Stimulated activated CD8-positive, alpha-beta memory T cell treated with anti-CD3 and anti-CD28 coated beads, Interleukin-7, amount 100 ng/mL, for 24 hours (primary cell): ENCODE results near the gene ZNF672.
A peak's percentile ranks its signal among the peaks of the same experiment; 100 is the strongest.
"Not testable (repeated sequence)": the region's sequence is repeated elsewhere in the genome, so short reads cannot be mapped to it uniquely, and the experiment has no call there.

Experiments
- DNase-seq: peaks from one replicate; pipeline ENCODE4 v3.0.0-alpha.2; 2020; ENCODE audit warnings: low read depth

Gene ZNF672

DNA sequence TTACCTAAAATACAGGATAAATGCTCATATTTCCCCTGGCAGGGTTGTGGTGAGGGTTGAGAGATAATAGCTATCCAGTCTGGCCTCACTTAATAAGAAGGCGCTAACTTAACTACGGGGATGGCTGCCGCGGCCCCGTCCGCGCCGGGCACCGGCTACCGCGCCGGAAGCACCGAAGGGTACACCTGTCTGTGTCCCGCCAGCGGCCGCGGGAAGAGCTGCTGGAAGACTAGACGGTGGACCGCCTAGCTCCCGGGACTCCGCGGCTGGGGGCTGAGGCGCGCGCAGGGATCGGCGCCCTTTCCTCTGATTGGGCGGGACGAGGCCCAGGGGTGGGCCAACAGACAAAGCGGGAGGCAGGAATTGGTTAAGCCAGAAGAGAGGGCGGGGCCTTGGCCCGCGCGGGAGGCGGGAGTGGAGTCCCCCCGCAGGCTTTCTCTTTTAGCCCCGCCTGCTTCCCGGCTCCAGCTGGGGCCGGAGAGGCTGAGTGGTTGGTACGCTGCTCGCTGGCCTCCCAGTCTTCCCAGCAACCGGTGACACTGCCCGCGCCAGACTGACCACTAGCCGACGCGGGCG lies at the start of gene ZNF672:
Gene ZNF672 (plus strand): TSS at position 444 of the 576 bp plus-strand sequence. CDS start 9,051 bp downstream, outside the sequence.
- peak; percentile 85 for DNase-seq

DNA sequence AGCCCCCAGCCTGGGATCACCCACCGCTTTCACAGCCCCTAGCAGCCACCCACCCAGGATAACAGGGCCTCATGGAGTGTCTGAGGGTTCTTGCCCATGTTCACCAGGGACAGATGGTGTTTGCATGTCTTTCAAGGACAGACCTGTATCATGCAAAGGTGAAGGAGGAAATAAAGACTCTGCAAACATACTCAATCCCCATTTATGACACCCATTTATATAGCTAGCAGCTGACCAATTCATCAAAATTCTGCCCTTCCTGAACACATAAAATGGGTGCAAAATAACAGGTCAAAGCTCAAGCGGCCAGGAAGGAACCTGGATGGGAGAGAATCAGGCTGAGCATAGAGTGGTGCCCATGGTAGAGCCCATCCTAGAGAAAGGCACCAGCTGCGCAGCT lies 49.7 kb upstream of the ZNF672 start:
- DNase-seq: no peak

DNA sequence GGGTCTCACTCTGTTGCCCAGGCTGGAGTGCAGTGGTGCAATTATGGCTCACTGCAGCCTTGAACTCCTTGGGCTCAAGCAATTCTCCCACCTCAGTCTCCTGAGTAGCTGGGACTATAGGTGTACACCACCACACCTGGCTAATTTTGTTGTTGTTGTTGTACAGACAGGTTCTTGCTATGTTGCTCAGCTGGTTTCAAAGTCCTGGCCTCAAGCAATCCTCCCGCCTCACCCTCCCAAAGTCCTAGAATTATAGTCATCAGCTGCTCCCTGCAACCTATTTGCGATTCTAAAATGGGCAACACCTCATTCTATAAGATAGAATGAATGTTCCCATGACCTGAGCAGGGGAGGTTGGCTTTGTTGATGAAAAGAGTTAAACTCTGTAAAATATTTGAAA lies 48.7 kb upstream of the ZNF672 start:
- DNase-seq: not testable (repeated sequence)

DNA sequence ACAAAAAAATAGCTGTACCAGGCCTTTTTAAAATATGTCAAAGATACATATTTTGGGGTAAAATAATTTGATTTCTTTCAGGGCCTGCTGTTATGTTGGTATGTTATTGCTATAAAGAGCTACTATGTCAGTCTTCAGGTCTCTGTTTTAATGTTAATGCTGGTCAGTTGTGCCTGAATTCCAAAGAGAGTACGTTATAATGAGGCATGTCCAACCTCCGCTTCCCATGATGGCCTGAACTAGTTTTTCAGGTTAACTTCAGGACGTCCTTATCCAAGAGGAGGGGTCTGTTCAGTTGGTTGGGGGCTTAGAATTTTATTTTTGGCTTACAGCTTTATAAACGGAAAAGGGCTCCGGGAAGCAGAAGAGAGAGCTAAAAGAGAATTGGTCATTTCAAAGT lies 47.6 kb upstream of the ZNF672 start:
- no peak for DNase-seq

DNA sequence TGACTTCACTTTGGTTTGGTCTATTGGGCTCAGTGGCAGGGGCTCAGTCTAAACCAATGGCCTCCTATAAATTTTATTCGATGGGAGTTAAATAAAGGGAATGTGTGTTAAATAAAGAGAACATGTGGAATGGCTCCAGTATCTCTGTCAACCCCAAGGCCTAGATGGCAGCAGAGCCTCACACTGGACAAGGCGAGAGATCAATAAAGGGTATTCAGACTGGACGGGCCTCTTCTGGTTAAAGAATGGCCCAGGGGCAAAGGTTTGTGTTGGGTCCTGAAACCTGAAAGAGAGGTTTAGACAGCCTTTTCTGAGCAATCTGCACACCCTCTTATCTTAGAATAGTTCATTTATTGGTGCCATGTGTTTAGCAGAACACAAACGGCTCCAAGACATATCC lies 47.0 kb upstream of the ZNF672 start:
- DNase-seq: no peak

DNA sequence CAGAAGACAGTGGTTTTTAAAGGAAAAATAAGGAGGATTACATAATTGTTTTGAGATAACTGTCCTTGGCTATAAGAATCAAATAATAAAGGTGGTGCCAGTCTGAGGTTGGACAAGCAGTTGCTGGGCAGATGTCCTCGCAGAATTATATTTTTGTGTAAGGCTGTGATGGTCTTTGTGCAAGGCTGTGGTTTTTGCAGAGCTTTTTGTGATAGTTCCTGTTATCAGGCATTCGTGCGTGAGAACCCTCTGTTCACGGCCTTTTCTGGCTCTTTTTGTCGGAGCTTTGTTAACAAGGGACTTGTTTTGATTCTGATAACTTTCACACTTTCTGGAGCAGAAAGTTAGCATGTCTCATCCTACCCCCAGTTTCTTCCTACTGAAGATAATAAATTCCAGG lies 45.7 kb upstream of the ZNF672 start:
- no peak for DNase-seq

DNA sequence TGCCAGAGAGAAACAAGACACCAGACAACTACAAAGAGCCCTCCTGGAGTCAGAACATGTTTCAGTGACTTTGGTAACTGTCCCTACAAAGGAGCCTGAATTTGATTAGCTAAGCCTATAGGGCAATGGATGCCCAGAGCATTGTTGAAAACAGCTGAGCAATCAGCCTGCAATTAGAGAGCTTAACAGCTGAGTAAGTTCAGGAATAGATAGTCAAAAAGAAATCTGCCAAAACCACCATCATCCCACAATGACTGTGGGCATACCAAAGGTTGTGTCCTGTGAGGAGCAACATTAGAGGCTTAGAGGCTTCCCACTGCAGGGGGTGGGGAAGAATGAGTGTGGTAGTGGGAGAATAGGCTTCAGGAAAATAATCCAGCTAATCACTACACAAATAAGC lies 44.4 kb upstream of the ZNF672 start:
- DNase-seq: no peak

DNA sequence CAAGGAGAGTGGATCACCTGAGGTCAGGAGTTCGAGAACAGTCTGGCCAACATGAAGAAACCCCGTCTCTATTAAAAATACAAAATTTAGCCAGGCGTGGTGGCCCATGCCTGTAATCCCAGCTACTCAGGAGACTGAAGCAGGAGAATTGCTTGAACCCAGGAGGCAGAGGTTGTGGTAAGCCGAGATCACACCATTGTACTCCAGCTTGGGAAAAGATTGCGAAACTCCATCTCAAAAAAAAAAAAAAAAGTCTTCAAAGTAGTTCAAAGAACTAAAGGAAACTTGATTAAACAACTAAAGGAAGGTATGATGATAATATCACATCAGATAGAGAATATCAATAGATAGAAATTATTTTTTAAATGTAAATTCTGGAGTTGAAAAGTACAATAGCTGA lies 43.4 kb upstream of the ZNF672 start:
- not testable (repeated sequence) for DNase-seq

DNA sequence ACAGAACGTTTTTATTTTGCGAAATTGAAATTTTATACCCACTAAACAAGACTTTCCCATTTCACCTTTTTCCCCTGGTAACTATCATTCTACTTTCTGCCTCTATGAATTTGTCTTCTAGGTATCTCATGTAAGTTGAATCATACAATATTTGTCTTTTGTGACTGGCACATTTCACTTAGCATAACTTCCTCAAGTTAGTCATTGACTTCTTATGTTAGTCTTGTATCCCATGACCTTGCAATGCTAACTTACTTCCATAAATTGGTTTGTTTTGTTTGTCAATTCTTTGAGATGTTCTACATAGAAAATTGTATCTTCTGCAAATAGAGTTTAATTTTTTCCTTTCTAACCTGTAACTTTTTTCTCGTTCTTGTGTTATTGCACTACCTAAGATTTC lies 39.2 kb upstream of the ZNF672 start:
- no peak for DNase-seq

DNA sequence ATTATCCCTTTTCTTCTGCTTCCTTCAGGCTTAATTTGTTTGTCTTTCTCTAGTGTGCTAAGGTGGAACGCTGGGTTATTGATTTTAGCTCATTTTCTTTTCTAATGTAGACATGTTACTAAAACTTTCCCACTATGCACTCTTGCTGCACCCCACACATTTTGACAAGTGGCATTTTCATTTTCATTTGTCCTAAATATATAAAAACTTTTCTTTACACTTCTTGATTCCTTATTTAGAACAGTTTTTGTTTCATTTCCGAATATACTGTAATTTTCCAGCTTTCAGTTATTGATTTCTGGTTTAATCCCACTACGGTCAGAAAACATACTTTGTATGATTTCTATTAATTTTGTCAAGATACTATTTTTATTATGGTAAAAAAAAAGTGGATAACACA lies 37.6 kb upstream of the ZNF672 start:
- no peak for DNase-seq

DNA sequence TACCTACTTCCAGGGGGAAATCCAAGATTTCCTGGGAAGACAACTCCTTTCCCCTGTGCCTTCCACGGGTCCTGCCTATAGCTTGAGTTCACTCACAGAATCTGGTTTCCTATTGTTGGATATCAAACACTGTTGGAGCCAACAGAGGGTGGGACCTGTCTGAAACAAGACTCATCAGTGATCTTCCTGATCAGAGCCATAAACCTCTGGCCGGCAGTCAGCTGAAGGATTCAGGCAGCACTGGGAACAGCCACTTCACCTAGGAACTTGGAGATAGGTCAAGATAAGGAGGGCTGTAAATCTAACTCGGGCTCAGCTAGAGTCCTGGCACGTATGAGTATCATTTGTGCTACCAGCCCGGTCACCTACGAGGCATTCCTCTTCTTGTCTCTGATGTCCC lies 35.6 kb upstream of the ZNF672 start:
- no peak for DNase-seq

DNA sequence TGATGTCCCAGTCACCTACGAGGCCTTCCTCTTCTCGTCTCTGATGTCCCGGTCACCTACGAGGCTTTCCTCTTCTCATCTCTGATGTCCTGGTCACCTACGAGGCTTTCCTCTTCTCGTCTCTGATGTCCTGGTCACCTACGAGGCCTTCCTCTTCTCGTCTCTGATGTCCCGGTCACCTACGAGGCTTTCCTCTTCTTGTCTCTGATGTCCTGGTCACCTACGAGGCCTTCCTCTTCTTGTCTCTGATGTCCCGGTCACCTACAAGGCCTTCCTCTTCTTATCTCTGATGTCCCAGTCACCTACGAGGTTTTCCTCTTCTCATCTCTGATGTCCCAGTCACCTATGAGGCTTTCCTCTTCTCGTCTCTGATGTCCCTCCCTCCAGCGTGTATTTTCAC lies 34.5 kb upstream of the ZNF672 start:
- not testable (repeated sequence) for DNase-seq

DNA sequence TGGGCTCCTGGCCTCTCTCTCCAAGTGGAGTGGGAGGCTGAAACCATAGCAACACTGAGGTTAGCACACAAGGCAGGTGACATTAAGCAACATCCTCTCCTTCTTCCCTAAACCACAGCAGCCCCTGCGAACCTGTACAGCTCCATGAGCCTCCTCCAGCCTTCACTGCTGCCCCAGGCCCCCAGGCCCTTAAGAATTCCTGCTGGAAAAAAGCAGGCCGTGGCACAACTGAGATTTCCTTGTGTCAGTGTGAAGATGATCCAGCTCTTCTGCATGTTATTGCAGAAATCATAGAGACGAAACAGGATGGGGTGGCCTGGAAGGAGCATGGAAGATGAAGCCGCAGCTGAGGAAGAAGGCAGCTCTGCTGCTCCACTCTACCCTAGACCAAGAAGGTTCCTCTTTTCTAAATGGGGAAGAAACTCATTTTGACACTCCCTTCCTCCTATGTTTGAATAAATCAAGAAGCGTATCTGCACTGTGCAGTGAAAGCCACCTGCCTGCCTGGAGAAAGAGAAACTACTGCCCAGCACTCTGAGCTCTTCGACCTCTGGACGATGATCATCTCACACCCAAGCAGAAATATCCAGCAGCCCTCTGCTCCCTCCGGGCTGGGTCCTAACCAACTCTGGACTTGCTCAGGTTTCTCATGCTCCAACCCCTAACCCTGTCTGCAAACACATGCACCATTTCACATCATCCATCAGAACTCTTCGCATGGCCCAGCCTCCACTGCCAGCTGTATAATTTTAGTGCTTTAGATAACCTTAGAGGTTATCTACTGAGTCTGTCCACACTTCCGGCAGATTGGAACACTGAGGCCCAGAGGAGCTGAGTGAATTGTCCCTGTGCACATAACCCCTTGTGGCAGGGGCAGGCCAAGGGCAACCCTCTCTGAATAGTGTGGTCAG lies 33.0 kb upstream of the ZNF672 start:
- DNase-seq: no peak

DNA sequence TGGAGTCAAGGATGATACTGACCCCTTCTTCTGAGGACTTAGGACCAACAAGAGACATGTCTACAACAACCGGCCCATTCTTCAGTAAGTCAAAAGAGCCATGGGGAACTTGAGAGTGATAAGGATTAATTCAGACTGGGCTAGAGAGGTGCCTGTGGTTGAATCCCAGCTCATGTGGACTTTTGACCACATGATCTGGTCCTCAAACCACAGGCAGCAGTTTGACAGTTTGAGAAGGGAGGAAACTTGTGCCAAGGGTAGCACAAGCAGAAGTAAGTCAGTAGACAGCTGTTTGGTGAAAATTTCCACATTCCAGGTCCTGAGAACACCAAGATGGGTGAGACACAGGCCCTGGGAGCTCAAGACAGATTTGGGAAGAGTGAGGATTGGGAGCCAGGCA lies 32.1 kb upstream of the ZNF672 start:
- DNase-seq: no peak

DNA sequence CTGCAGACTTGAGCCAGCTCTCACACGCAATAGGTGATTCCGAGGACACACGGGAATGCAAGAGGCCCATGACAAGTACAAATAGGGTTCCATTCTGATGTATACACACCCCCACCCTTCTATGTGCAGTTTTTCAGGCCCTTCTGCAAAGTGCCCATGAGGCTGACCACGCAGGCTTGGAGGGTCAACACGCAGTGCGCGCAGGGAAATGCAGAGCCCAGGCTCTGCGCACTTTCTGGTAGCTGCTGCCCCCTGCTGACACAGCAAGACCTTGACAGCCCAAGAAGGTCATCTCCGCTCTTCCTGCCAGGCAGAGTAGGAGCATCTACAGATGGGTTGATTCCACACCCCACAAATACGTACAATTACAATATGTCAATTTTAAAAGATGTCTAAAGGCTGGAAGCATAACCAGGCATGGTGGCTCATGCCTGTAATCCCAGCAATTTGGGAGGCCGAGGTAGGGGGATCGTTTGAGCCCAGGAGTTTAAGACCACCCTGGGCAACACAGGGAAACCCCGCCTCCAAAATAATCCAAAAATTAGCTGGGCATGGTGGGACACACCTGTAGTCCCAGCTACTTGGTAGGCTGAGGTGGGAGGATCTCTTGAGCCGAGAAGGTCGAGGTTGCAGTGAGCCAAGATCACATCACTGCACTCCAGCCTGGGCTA lies 30.8 kb upstream of the ZNF672 start:
- no peak for DNase-seq

DNA sequence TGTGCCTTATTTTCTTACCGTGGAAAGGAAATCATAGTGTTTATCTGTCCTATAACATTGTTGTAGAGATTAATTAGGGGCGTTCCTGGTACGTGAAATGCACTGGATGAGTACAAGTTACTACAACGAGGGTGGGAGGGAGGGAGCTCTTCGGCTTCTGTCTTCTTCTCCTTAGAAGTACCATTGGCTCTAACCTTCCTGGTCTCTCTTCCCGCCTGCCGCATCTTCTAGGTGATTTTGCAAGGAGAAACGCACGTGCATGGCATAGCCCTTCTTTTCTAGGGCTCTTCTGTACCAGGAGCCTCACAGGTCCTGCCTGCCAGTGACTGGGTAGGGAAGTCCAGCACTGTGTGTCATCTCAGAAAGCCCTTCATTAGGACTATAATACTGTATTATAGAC lies 29.1 kb upstream of the ZNF672 start:
- no peak for DNase-seq

DNA sequence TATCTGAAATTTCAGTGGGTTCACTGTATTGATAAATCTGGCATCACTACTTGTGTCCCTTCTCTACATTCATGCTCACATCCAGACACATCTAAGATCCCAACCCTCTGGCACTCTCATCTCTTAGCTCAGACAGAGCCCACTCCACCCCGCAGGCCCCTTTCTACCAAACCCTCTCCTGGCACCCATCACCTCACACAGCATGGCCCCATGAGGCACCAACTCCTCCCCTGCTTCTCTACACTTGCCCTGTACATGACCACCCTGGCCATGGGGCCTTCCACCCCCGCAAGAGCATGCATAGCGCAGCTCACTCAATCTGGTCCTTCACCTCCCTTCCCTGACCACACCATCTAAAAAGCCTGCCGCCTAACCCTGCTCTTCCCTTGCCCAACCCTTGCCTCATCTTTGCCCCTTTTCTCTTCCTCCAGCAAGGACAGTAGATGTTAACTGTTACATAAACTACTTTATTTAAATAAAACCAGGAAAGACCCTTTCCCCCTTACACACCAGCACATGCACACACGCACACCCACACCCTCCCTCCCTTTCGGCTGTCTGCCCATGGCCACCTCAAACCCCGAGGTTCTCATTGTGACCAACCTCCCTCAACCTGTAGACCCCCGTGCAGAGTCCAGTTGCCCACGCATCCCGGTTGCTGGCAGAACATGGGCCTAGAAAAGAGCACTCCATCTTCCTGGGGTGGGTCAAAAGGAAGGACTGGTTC lies 27.9 kb upstream of the ZNF672 start:
- DNase-seq: no peak

DNA sequence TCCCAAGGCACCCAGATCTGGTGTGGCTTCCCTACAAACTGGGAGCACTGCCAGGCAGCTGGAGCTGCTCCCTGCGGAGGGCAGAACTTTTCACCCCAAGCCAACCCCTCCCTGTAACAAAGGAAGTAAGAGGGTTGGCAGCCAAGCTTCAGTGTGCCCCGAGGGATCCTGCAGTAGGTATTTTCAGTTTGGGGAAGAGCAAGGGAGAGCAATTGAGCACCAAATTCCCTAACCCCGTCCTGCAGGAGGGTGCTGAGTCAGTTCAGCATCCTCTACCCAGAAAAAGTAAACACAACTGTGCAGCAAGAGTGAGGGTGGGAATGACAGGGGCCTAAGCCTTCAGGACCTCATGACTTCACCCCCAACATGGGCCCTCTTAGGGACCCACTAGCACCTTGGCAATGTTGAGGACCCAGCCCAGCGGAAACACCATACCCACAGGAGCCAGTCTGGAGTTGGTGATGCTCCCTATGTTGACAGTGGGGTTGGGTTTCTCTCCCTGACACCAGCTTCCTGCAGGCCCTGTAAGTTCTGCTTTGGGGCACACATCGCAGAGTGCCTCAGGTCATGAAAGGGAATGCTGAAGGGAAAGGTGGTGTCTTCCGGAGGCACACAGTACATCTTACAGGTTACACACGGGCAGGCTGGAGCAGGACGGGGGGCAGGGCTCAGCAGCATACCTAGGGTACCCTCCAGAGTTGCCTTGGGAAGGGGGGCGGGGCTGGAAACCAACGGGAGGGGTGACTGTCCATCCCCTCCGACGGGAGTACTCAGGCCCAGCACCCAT lies 27.1 kb upstream of the ZNF672 start:
- DNase-seq: no peak

DNA sequence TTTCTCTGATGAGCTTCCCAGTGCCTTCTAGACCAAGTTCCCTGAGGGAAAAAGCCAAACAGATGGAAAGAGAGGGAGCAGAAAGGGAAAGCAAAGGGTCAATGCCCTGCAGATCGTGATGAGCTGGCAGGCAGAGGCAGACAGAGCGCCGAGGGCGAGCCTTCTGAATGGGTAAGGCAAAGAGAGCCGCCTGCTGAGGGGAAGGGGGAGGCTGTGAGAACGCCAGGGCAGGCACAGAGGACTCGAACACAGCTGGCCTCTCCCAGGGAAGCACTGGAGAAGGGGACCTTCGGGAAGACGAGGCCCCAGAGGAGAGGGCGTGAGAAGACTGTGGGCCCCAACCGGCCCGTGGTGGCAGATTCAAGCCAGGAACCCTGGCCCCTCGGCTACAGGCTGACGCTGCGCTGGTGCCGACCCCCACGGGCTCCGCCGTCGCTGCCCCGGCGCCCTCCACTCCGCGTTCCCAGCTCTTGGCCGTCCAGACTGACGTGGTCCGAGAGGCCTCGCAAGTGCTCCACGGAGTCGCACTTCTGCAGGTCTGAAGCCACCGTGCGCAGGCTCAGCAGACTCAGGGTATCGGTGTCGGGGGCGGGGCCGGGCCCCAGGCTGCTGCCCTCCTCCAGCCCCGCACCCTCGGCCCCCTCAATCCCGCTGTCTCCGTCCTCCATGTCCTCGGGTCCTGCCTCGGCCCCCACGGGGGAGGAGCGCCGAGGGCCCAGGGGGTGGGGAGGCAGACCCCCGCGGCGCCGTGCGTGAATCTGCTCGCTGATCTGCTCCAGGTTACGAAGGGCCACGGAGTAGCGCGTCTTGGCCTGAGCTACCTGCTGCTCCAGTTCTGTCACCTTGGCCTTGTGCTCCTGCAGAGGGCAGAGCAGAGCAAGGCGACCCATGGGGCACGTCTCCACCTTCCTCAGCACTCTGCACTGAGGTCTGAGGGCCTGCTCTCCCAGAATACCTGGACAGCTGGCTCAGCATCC lies 26.2 kb upstream of the ZNF672 start:
- DNase-seq: no peak

DNA sequence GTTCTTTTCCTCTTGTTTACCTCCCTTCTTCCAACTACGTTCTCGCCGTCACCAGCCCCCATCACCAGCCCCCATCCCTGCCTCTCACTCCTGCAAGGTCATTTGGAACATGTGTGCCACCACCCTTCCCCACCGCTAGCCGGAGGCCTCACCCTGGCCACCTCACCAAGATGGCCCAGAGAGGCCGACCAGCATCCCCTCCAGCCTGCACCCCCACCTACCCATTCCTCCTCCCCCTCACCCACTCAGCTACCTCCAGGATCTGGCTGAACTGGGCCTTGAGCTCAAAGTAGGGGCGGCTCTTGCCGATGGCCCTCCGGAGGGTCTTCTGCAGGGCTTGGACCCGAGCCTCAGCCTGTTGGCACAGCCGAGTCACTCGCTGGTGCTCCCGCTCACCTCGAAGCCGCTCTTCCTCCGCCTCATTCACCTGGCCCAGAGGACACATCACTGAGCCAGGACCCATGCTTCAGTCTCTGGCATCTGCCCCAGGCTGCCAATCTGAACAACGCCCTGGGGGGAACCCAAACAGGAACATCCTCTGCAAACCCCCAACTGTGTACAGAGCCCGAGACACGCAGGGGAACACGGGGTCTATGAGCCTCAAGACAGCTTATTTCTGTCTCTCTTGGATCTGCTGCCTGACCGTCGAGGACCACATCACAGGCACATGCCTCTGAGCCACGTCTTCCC lies 25.1 kb upstream of the ZNF672 start:
- no peak for DNase-seq
